Colonic mucosa (tissue), 4 donors: Measurements from ENCODE around the gene NBEA. TPM values are rescaled to one million over a fixed set of nuclear protein-coding genes. Genes with fewer than 3 reads are reported as not detected.

ENCODE experiments used
- DNase-seq: peaks from one replicate; pipeline ENCODE4 v3.0.0-alpha.2; 2020
- H3K27ac ChIP-seq: fragments of 200-600 bp; one replicate; pipeline ENCODE4 v1.8.0; 2021
- H3K27me3 ChIP-seq: fragments of 200-600 bp; one replicate; pipeline ENCODE4 v1.8.0; 2021
- H3K36me3 ChIP-seq: fragments of 200-600 bp; one replicate; pipeline ENCODE4 v1.8.0; 2021
- H3K4me1 ChIP-seq: fragments of 200-600 bp; one replicate; pipeline ENCODE4 v1.8.0; 2021; ENCODE audit warnings: mild to moderate bottlenecking
- H3K4me3 ChIP-seq: fragments of 200-600 bp; one replicate; pipeline ENCODE4 v1.8.0; 2021
- H3K9ac ChIP-seq, 2 donors: one replicate each; pipeline ENCODE4 v1.7.0; 2013; ENCODE audit warnings: control low read depth in 2 of 2, low read depth in 2 of 2, low read length in 2 of 2
- H3K9me3 ChIP-seq: fragments of 200-600 bp; one replicate; pipeline ENCODE4 v1.8.0; 2021
- CTCF ChIP-seq: fragments of 200-600 bp; IDR thresholded peaks from one replicate; pipeline ENCODE4 v1.8.0; 2022; ENCODE audit warnings: antibody characterized with exemption, mild to moderate bottlenecking
- intact Hi-C: fragments of 100-400 bp; cut with DNase I; formaldehyde crosslinking; loops from one replicate; pipeline ENCODE4 v1.14.1; 2022
- total RNA-seq, 2 donors: library from RNA; stranded (reverse); fragmentation: NEBNext Ultra II Directional in 1 of 2; extraction: Animal tissue kit (Norgen Biotek cat#: 25700) in 1 of 2; gene quantifications; one replicate each; pipeline ENCODE4 v1.2.1, GENCODE V29; 2021
- donor health status: healthy.
- donor health status: DM: no; HTN: no; CAD: no.
- donor health status: DM: no; HTN: no; CAD: no.

Gene NBEA
- total RNA-seq, 2 donors from 2014 or later = 1.9 to 5.5 TPM

GRCh38 chr13:34931572-34931971 is 10.5 kb upstream of the NBEA start:
- H3K36me3 ChIP-seq = no peaks in the 10 kb centered on the region
- no peak overlapping the region for H3K9ac ChIP-seq
- intact Hi-C loops = no loop called here
- H3K27me3 ChIP-seq = no peaks in the 10 kb centered on the region
- no peak overlapping the region for H3K4me3 ChIP-seq
- H3K4me1 ChIP-seq = no peaks in the 10 kb centered on the region
- DNase-seq = no peak
- no peaks in the 10 kb centered on the region for H3K9me3 ChIP-seq
- H3K27ac ChIP-seq = no peak overlapping the region
- no peak for TF ChIP-seq CTCF

- intact Hi-C loops = no loop called here
- no peak for TF ChIP-seq CTCF
- no peak for DNase-seq
- H3K36me3 ChIP-seq = no peaks in the 10 kb centered on the region
- H3K27me3 ChIP-seq = no peaks in the 10 kb centered on the region
- H3K27ac ChIP-seq = no peak overlapping the region
- no peaks in the 10 kb centered on the region for H3K4me1 ChIP-seq
- H3K9me3 ChIP-seq = no peaks in the 10 kb centered on the region
- H3K9ac ChIP-seq = no peak overlapping the region
- no peak overlapping the region for H3K4me3 ChIP-seq
Measured at GRCh38 chr13:34933349-34933748, 8.7 kb upstream of the NBEA start.

GRCh38 chr13:34933786-34934185 is 8.3 kb upstream of the NBEA start:
- no peak overlapping the region for H3K27ac ChIP-seq

GRCh38 chr13:34935841-34936240 is 6.2 kb upstream of the NBEA start:
- Histone ChIP-seq H3K36me3 (no peaks in the 10 kb centered on the region), H3K27me3 (no peaks in the 10 kb centered on the region), H3K27ac (no peak overlapping the region), H3K4me3 (no peak overlapping the region), H3K9ac (no peak overlapping the region), H3K4me1 (no peaks in the 10 kb centered on the region), H3K9me3 (no peaks in the 10 kb centered on the region)
- intact Hi-C loops = no loop called here
- no peak for TF ChIP-seq CTCF
- DNase-seq = no peak

More at GRCh38 chr13:34933786-34934185, 8.3 kb upstream of the NBEA start:
- no peak overlapping the region for H3K4me3 ChIP-seq
- DNase-seq = no peak
- no peak for TF ChIP-seq CTCF
- no peaks in the 10 kb centered on the region for H3K27me3 ChIP-seq
- H3K9ac ChIP-seq = no peak overlapping the region
- no peaks in the 10 kb centered on the region for H3K9me3 ChIP-seq
- no peaks in the 10 kb centered on the region for H3K4me1 ChIP-seq
- intact Hi-C loops = no loop called here
- H3K36me3 ChIP-seq = no peaks in the 10 kb centered on the region

GRCh38 chr13:34939771-34940170 is 2.3 kb upstream of the NBEA start:
- TF ChIP-seq CTCF = no peak
- intact Hi-C loops = no loop called here
- no peak overlapping the region for H3K27ac ChIP-seq
- H3K4me3 ChIP-seq = no peak overlapping the region
- no peaks in the 10 kb centered on the region for H3K36me3 ChIP-seq
- H3K9me3 ChIP-seq = no peaks in the 10 kb centered on the region
- no peak for DNase-seq
- no peaks in the 10 kb centered on the region for H3K4me1 ChIP-seq
- H3K9ac ChIP-seq = no peak overlapping the region
- no peaks in the 10 kb centered on the region for H3K27me3 ChIP-seq

- H3K27me3 ChIP-seq = no peaks in the 10 kb centered on the region
- H3K27ac ChIP-seq = no peak overlapping the region
- TF ChIP-seq CTCF = no peak
- DNase-seq = no peak
- H3K4me3 ChIP-seq = peak overlapping the region; percentile 88
- no peaks in the 10 kb centered on the region for H3K36me3 ChIP-seq
- H3K9ac ChIP-seq = no peak overlapping the region
- intact Hi-C loops = no loop called here
- H3K4me1 ChIP-seq = no peaks in the 10 kb centered on the region
- H3K9me3 ChIP-seq = no peaks in the 10 kb centered on the region
Measured at GRCh38 chr13:34941436-34941834, 635 bp upstream of the NBEA start.
